ENCODE data around the gene GALNT11.

GALNT11 gene

GRCh38 chr7:152148706-152149105, 123.2 kb downstream of the GALNT11 start:
- no peak for DNase-seq (ENCODE audit: low read depth)

GRCh38 chr7:152149363-152149762, 123.9 kb downstream of the GALNT11 start:
- no peak for DNase-seq (ENCODE audit: low read depth)

- no peak for DNase-seq (ENCODE audit: low read depth)
Measured at GRCh38 chr7:152152267-152152666, 126.8 kb downstream of the GALNT11 start.

- no peak for DNase-seq (ENCODE audit: low read depth)
Measured at GRCh38 chr7:152158801-152159587, 133.5 kb downstream of the GALNT11 start.

- no peak for DNase-seq (ENCODE audit: low read depth)
Measured at GRCh38 chr7:152161171-152161570, 135.7 kb downstream of the GALNT11 start.

GRCh38 chr7:152162287-152162686, 136.8 kb downstream of the GALNT11 start:
- no peak for DNase-seq (ENCODE audit: low read depth)
